Astrocyte (in vitro differentiated cells and primary cell): ENCODE data around the gene FAM168B.

Experiments used
- EZH2 ChIP-seq: IDR thresholded peaks from 2 replicates; pipeline ENCODE4 v1.6.1; 2012; ENCODE audit warnings: mild to moderate bottlenecking, low read length, inconsistent platforms; ENCODE audit not compliant: insufficient read depth
- TF ChIP-seq, protein P1 (sequence below): IDR thresholded peaks from 2 replicates; pipeline ENCODE4 v1.5.1; 2011; ENCODE audit warnings: low read depth, mild to moderate bottlenecking, inconsistent platforms, low read length, moderate library complexity; ENCODE audit not compliant: insufficient read depth

DNA sequence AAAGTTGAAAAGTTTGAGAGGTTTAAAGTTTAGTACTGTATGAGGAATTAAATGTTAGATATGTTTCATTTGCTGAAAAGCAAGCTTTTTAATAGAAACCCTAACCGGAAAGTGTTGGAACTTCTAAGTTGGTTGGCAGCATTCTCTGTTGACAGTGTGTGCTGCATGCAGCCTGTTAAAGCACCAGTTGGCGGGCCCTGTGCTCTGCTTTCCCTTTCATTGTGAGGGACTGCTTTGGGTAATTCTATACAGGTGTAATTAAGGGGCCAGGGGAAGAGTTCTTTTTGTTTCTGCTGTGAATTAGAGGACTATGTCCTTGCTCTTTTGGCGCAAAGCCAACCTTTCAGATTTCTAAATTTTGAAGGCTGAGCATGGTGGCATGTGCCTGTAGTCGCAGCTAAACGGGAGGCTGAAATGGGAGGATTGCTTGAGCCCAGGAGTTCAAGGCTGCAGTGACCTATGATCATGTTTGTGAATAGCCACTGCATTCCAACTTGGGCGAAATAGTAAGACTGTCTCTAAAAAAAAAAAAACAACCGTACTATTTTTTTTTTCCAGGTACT lies 32.0 kb upstream of the FAM168B start:
- TF ChIP-seq, protein P1, sequence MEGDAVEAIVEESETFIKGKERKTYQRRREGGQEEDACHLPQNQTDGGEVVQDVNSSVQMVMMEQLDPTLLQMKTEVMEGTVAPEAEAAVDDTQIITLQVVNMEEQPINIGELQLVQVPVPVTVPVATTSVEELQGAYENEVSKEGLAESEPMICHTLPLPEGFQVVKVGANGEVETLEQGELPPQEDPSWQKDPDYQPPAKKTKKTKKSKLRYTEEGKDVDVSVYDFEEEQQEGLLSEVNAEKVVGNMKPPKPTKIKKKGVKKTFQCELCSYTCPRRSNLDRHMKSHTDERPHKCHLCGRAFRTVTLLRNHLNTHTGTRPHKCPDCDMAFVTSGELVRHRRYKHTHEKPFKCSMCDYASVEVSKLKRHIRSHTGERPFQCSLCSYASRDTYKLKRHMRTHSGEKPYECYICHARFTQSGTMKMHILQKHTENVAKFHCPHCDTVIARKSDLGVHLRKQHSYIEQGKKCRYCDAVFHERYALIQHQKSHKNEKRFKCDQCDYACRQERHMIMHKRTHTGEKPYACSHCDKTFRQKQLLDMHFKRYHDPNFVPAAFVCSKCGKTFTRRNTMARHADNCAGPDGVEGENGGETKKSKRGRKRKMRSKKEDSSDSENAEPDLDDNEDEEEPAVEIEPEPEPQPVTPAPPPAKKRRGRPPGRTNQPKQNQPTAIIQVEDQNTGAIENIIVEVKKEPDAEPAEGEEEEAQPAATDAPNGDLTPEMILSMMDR = no peak
- TF ChIP-seq EZH2 = no peak
